IMR-90 (cell line): ENCODE results near the gene PARD3. TPM values are rescaled to one million over a fixed set of nuclear protein-coding genes. Genes with fewer than 3 reads are reported as not detected.

Experiments used
- ATAC-seq: fragments of 200-7000 bp; cut with Tn5 transposase; 2 replicates; pipeline ENCODE4 v1.9.1; 2020; ENCODE audit warnings: low read depth, mild to moderate bottlenecking, moderate library complexity
- BruUV-seq: library from RNA; stranded (reverse); fragments of 400-500 nt; replicated peaks from 2 replicates; lab custom pipeline; 2021; lab: Mats Ljungman, UMichigan
- CTCF ChIA-PET: fragments of 300-600 bp; formaldehyde crosslinking; extraction: SDS; loops from one replicate; lab custom pipeline; 2021; ENCODE audit warnings: antibody characterized with exemption; lab: Yijun Ruan, JAX
- POLR2A ChIA-PET: fragments of 300-600 bp; sonication (Branson Sonifier 250); formaldehyde crosslinking; loops from one replicate; lab custom pipeline; 2022; ENCODE audit warnings: antibody characterized with exemption; ENCODE audit not compliant: unreplicated experiment; lab: Charles Lee
- DNase-seq: peaks from one replicate; pipeline ENCODE4 v3.0.0; 2013
- H2AFZ ChIP-seq: replicated peaks from 2 replicates; pipeline ENCODE3; 2013; ENCODE audit warnings: low read length, mild to moderate bottlenecking; ENCODE audit not compliant: poor library complexity
- H2AK5ac ChIP-seq: 2 replicates; pipeline ENCODE4 v1.6.1; 2013; ENCODE audit warnings: low read depth, low read length, inconsistent platforms
- H2AK9ac ChIP-seq: replicated peaks from 2 replicates; pipeline ENCODE3; 2013; ENCODE audit warnings: mild to moderate bottlenecking, low read depth, low read length, moderate library complexity; ENCODE audit not compliant: poor library complexity
- H2BK120ac ChIP-seq: 2 replicates; pipeline ENCODE4 v1.6.1; 2013; ENCODE audit warnings: low read depth, low read length, inconsistent platforms
- H2BK15ac ChIP-seq: 3 replicates; pipeline ENCODE4 v1.6.1; 2013; ENCODE audit warnings: low read depth, low read length, inconsistent platforms
- H2BK20ac ChIP-seq: 2 replicates; pipeline ENCODE4 v1.6.1; 2013; ENCODE audit warnings: low read depth, mild to moderate bottlenecking, inconsistent platforms, low read length, moderate library complexity
- H2BK5ac ChIP-seq: 2 replicates; pipeline ENCODE4 v1.6.1; 2013; ENCODE audit warnings: mild to moderate bottlenecking, low read depth, low read length, inconsistent platforms; ENCODE audit not compliant: poor library complexity, severe bottlenecking
- H3K14ac ChIP-seq: replicated peaks from 2 replicates; pipeline ENCODE4 v1.6.1; 2013; ENCODE audit warnings: low read depth, low read length, inconsistent platforms
- H3K18ac ChIP-seq: 2 replicates; pipeline ENCODE4 v1.6.1; 2013; ENCODE audit warnings: low read depth, low read length, control low read depth
- H3K23ac ChIP-seq: 2 replicates; pipeline ENCODE4 v1.6.1; 2013; ENCODE audit warnings: low read depth, low read length, inconsistent platforms
- H3K27ac ChIP-seq: 2 replicates; pipeline ENCODE4 v1.5.1; 2013; ENCODE audit warnings: mild to moderate bottlenecking, control low read depth, low read length; ENCODE audit not compliant: insufficient read depth
- H3K27me3 ChIP-seq: 2 replicates; pipeline ENCODE4 v1.6.1; 2013; ENCODE audit warnings: low read length; ENCODE audit not compliant: control insufficient read depth, insufficient read depth
- H3K36me3 ChIP-seq: 2 replicates; pipeline ENCODE4 v1.6.1; 2013; ENCODE audit warnings: low read length, mixed read lengths; ENCODE audit not compliant: control insufficient read depth, insufficient read depth
- H3K4ac ChIP-seq: 2 replicates; pipeline ENCODE4 v1.6.1; 2013; ENCODE audit warnings: low read depth, low read length, inconsistent platforms
- H3K4me1 ChIP-seq: 2 replicates; pipeline ENCODE4 v1.6.1; 2013; ENCODE audit warnings: low read length, mixed read lengths; ENCODE audit not compliant: control insufficient read depth, insufficient read depth
- H3K4me2 ChIP-seq: 2 replicates; pipeline ENCODE4 v1.6.1; 2013; ENCODE audit warnings: low read depth, mild to moderate bottlenecking, control low read depth, low read length, moderate library complexity
- H3K4me3 ChIP-seq: 2 replicates; pipeline ENCODE4 v1.5.1; 2013; ENCODE audit warnings: low read depth, mild to moderate bottlenecking, control low read depth, low read length, moderate library complexity; ENCODE audit not compliant: insufficient read depth
- H3K56ac ChIP-seq: 2 replicates; pipeline ENCODE4 v1.6.1; 2013; ENCODE audit warnings: low read length, inconsistent platforms; ENCODE audit not compliant: insufficient read depth; ENCODE audit errors: extremely low read depth
- H3K79me1 ChIP-seq, 2 experiments: 2 replicates each; pipeline ENCODE4 v1.6.1; 2013; ENCODE audit warnings: low read length in 2 of 2, inconsistent platforms in 1 of 2, low read depth in 1 of 2
- H3K9ac ChIP-seq: 2 replicates; pipeline ENCODE4 v1.6.1; 2013; ENCODE audit warnings: low read depth, low read length, control low read depth
- H3K9me1 ChIP-seq: 2 replicates; pipeline ENCODE4 v1.6.1; 2013; ENCODE audit warnings: low read length, inconsistent platforms; ENCODE audit not compliant: insufficient read depth
- H3K9me3 ChIP-seq: 2 replicates; pipeline ENCODE4 v1.6.1; 2013; ENCODE audit warnings: low read length; ENCODE audit not compliant: control insufficient read depth, insufficient read depth
- H4K20me1 ChIP-seq: 2 replicates; pipeline ENCODE4 v1.6.1; 2013; ENCODE audit warnings: low read length, inconsistent platforms; ENCODE audit not compliant: insufficient read depth
- H4K5ac ChIP-seq: 2 replicates; pipeline ENCODE4 v1.6.1; 2013; ENCODE audit warnings: mild to moderate bottlenecking, low read depth, low read length, control low read depth
- H4K8ac ChIP-seq, 2 experiments: 2 replicates each; pipeline ENCODE4 v1.6.1; 2013; ENCODE audit warnings: low read depth in 2 of 2, low read length in 2 of 2, control low read depth in 1 of 2, inconsistent platforms in 1 of 2
- H4K91ac ChIP-seq: 2 replicates; pipeline ENCODE4 v1.6.1; 2013; ENCODE audit warnings: low read depth, low read length, inconsistent platforms; ENCODE audit not compliant: insufficient read depth
- CEBPB ChIP-seq: IDR thresholded peaks from 2 replicates; pipeline ENCODE4 v1.6.1; 2012; ENCODE audit warnings: low read depth, low read length, improper control_type of control experiment
- MAFK ChIP-seq: IDR thresholded peaks from 2 replicates; pipeline ENCODE4 v1.6.1; 2012; ENCODE audit warnings: low read depth, low read length, improper control_type of control experiment
- RAD21 ChIP-seq: IDR thresholded peaks from 2 replicates; pipeline ENCODE4 v1.6.1; 2012; ENCODE audit warnings: low read length, improper control_type of control experiment
- RCOR1 ChIP-seq: IDR thresholded peaks from 2 replicates; pipeline ENCODE4 v1.6.1; 2012; ENCODE audit warnings: mild to moderate bottlenecking, low read length, improper control_type of control experiment; ENCODE audit not compliant: insufficient replicate concordance
- WGBS, 2 experiments: methylation state at CpG; one replicate each; pipeline versions ENCODE4 v1.1.5 to v1.1.7; 2013; ENCODE audit warnings: missing lambda C conversion rate in 2 of 2; ENCODE audit not compliant: insufficient read length in 1 of 2; ENCODE audit errors: extremely low coverage in 2 of 2; 5-methylcytosine and 5-hydroxymethylcytosine counted together
- dilution Hi-C: fragments of 300-500 bp; cut with HindIII; formaldehyde crosslinking; loops from one replicate; pipeline ENCODE4 v1.14.3; 2018; ENCODE audit warnings: low sequenced_read_pairs; ENCODE audit not compliant: unreplicated experiment
- in situ Hi-C: fragments of 300-500 bp; cut with MboI; formaldehyde crosslinking; loops from 3 replicates; pipeline ENCODE4 v1.14.3; 2019; ENCODE audit warnings: low sequenced_read_pairs, inconsistent platforms, mixed read lengths
- intact Hi-C: fragments of 100-400 bp; cut with micrococcal nuclease; formaldehyde crosslinking; loops from 2 replicates; pipeline ENCODE4 v1.10.0; 2022
- polyA plus RNA-seq, 3 experiments: library from polyadenylated mRNA; depleted of rRNA; stranded (reverse); fragments of >200 nt; gene quantifications; 2 replicates each; pipeline ENCODE4 v1.2.3, GENCODE V29; 2012; ENCODE audit warnings: low replicate concordance in 1 of 3
- total RNA-seq: library from RNA; depleted of rRNA; stranded (reverse); fragments of >200 nt; gene quantifications from 2 replicates; pipeline ENCODE4 v1.2.3, GENCODE V29; 2012
- TF ChIP-seq, protein P1 (sequence below): conservative IDR thresholded peaks from 2 replicates; pipeline ENCODE4 v1.5.1; 2012; ENCODE audit warnings: mild to moderate bottlenecking, low read depth, low read length, improper control_type of control experiment

The PARD3 gene
- total and polyA plus RNA-seq, 2 of the 4 experiments (the other 2 are of a cell fraction), result 14.6 to 37.5 TPM

- Histone ChIP-seq H2BK5ac (no peak overlapping the region), H2BK15ac (no peak overlapping the region), H3K9ac (no peak overlapping the region), H4K8ac (no peak overlapping the region), H3K4me1 (peaks cover 2% of the 10 kb centered on the region; the same call in 1 of the 2 replicates), H3K4ac (no peak overlapping the region), H3K4me2 (no peak overlapping the region), H3K18ac (no peak overlapping the region), H2AK5ac (no peak overlapping the region), H3K27ac (no peak overlapping the region), H2AK9ac (no peak overlapping the region), H3K23ac (no peak overlapping the region), H3K9me1 (no peaks in the 10 kb centered on the region), H3K36me3 (no peaks in the 10 kb centered on the region; the same call in 1 of the 2 replicates), H4K5ac (no peak overlapping the region), H3K79me1 (no peaks in the 10 kb centered on the region), H3K9me3 (peaks cover 2% of the 10 kb centered on the region; the same call in 1 of the 2 replicates), H4K91ac (no peak overlapping the region), H3K27me3 (no peaks in the 10 kb centered on the region), H2BK20ac (no peak overlapping the region), H2AFZ (no peak overlapping the region), H3K14ac (no peak overlapping the region), H2BK120ac (no peak overlapping the region), H3K4me3 (no peak overlapping the region), H3K56ac (no peak overlapping the region), H4K20me1 (no peaks in the 10 kb centered on the region)
- no peak for ATAC-seq
- in situ Hi-C loops, result no loop called here
- no peak for DNase-seq
- ChIA-PET POLR2A (no interaction called here), CTCF (interaction anchor here (0.6 to 1.0 kb wide), 2 partner anchors 12 to 1272 kb away, joined by 3 read pairs; no protein-coding TSS in a partner anchor)
- dilution Hi-C loops, result no loop called here
- intact Hi-C loops, result no loop called here
- no TSS peak for BruUV-seq
- no CpG with 5 or more reads among the region's 7 CpGs for WGBS, 2 experiments
- TF ChIP-seq, protein P1, sequence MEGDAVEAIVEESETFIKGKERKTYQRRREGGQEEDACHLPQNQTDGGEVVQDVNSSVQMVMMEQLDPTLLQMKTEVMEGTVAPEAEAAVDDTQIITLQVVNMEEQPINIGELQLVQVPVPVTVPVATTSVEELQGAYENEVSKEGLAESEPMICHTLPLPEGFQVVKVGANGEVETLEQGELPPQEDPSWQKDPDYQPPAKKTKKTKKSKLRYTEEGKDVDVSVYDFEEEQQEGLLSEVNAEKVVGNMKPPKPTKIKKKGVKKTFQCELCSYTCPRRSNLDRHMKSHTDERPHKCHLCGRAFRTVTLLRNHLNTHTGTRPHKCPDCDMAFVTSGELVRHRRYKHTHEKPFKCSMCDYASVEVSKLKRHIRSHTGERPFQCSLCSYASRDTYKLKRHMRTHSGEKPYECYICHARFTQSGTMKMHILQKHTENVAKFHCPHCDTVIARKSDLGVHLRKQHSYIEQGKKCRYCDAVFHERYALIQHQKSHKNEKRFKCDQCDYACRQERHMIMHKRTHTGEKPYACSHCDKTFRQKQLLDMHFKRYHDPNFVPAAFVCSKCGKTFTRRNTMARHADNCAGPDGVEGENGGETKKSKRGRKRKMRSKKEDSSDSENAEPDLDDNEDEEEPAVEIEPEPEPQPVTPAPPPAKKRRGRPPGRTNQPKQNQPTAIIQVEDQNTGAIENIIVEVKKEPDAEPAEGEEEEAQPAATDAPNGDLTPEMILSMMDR, result no peak
- TF ChIP-seq RCOR1, result no peak
- TF ChIP-seq CEBPB, result no peak
- no peak for TF ChIP-seq RAD21
- no peak for TF ChIP-seq MAFK
These were observed 587.0 kb downstream of the PARD3 start for GRCh38 chr10:34228066-34228465.
